CD4-positive, alpha-beta T cell treated with Interleukin-15 for 1 hour (primary cell): ENCODE results near the gene SIK2.
A peak's percentile ranks its signal among the peaks of the same experiment; 100 is the strongest.
"Not testable (repeated sequence)": the region's sequence is repeated elsewhere in the genome, so short reads cannot be mapped to it uniquely, and the experiment has no call there.

Experiments
- DNase-seq: peaks from one replicate; pipeline ENCODE4 v3.0.0-alpha.2; 2020

The SIK2 gene

GRCh38 chr11:111765320-111765983, 163.2 kb downstream of the SIK2 start:
- no peak for DNase-seq

DNA sequence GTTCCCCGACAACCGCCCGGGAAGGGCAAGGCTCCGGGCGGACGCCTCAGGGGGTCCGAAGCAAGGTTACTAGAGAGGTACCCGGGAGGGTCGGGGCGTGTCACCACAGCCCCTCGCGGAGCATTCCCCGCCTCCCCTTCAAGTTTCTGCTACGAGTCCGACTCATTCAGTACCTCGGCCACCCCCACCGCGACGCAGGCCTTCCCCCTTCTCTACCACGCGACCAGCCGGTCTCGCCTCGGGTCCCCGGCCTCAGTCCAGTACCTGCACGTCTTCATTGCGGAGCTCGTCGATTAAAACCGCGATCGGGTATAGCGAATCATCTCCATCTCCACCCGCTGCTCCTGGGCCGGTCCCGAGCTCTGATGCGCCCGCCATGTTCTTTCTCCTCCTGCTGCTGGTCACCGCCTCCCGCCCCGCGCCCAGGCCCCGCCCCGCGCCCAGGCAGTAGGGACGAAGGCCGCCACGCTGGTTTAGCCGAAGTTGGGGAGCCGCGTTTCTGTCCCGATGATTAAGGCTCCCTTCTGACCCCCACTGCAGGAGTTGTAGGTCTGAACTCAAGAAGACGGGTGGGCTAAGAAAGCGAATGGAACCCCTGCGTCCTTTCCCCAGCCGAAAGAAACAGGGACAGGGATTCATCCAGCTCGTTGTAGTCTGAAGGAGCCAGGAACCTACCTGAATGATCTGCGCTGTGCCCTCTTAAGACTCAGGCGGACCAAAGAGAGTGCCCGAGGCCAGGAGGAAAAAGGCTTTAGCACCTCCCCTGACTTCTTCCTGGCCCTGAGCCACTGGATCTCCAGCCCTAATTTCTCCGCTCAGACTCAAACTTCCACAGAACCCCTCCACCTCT, 164.0 kb downstream of the SIK2 start, which contains the start of gene PPP2R1B:
Gene PPP2R1B, minus strand, starts transcription at position 406 of the 850 bp plus-strand sequence. Its CDS starts 28 bp downstream, at position 378.
- DNase-seq, result peak; percentile 66

DNA sequence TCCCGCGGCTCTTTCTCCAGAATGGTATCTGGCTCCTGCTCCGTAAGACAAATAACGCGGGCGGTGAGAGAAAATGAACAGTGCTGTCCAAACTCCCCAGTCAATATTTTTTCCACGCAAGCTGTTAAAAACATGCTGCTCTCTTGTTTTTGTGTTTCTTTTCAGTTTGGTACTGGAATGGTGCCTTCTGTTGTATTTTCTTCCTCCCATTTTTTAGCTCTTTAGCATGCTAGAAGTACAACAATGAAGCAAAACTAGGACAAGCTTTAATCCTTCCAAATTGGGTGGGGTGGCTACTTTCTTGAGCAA, 164.5 kb downstream of the SIK2 start:
- no peak for DNase-seq

- no peak for DNase-seq
Measured at GRCh38 chr11:111770581-111771134, 168.4 kb downstream of the SIK2 start.

DNA sequence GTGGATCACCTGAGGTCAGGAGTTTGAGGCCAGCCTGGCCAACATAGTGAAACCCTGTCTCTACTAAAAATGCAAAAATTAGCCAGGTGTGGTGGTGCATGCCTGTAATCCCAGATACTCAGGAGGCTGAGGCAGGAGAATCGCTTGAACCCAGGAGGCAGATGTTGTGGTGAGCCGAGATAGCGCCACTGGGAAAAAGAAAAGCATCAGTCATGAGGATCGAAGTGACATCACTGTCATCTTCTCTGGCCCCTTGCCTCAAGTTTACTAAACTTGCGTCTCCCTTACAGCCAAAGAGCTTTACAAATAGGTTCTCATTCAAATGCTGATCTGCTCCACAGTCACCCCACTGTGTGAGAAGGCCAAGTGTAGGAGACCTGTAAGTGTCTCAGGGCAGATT, 169.0 kb downstream of the SIK2 start:
- DNase-seq, result not testable (repeated sequence)

DNA sequence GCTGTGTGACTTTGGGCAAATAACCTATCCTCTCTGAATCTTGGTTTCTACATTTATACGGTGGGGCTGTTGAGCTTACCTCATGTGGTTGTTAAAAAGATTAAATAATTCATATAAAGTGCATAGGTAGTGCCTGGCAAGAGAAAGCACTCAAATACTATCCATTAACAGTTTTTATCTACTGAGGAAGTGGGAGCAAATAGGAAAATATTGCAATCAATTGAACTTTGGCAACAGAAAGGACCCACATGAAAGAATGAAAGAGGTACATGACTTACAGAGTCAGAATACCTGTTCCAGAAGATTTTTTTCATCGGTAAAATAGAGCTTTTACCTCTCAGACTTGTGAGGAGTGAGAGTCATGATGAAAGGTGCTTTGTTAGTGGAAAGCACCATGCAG, 170.3 kb downstream of the SIK2 start:
- DNase-seq, result no peak

DNA sequence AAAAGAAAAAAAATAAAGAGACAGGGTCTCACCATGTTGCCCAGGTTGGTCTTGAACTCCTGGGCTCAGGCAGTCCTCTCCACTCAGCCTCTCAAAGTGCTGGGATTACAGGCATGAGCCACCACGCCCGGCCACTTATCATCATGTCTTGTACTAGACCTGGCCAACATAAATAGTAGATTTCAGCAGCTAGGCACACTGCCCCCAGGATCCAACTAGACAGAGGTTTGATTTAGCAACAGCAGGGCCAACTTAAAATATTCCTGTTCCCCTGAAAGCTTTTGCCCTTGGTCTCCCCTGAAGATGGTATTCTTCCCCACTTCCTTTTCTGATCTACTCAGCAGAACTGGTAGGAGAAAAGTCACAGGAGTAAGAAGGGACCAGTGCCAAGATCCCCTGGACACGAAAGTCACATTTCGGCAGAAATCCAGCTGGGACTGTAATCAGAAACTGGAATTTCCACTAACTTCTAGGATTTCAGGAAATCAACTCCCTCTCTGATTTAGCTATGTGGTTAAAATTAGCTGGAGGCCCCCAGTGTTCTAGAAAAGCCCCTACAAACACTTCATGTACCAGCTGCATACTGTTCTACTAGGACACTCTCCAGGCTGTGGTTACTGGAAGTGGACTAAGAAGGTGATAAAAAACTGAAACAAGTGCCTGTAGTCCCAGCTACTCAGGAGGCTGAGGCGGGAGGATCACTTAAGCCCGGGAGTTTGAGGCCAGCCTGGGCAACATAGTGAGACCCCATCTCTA, 172.9 kb downstream of the SIK2 start:
- no peak for DNase-seq

DNA sequence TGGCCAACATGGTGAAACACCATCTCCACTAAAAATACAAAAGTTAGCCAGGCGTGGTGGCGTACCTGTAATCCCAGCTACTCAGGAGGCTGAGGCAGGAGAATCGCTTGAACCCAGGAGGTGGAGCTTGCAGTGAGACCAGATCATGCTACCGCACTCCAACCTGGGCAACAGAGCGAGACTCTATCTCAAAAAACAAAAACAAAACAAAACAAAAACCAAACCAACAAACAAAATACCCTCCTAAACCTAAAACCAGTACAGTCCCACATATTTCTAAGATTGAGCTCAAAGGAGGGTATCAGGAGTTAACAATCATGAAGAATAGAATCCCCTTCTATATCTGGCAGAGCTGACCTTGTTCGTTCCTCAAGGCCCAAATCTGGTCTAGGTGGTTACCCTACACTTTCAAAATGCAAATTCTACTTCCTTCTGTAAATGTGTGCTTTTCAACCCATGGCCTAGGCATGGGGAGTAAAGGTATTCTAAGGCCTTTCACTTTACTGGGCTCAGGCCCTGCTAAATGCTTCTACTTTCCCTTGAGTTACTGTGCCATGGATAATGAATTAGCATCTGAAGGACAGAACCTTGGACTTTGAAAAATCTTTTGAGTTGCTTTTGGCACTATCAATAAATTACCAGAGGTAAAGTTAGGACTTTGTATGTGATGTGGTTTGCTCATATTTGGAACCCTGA, 174.3 kb downstream of the SIK2 start:
- DNase-seq, result no peak

- DNase-seq, result peak; percentile 18
Measured at GRCh38 chr11:111777094-111778046, 175.1 kb downstream of the SIK2 start.

GRCh38 chr11:111778047-111778558, 175.9 kb downstream of the SIK2 start:
- DNase-seq, result no peak

DNA sequence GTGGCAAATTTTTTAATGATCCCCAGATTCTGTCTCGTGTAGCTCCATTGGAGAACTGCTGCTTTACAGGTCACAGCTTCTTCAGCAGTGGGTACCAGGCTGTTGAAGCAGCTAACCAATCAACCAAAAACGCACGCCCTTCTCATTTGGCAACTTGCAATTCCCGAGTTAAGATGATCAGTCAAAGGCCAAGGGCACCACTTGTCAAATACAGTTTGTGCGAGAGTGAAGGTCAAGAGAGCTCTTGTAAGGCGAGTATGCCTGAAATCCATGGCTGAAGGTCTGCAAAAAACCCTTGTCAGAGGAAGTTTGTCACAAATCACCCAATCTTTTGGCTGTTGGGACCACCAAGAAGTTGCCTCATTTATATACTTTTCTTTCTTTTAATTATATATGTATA, 176.9 kb downstream of the SIK2 start:
- no peak for DNase-seq
